Karpas-422 (cell line): ENCODE measurements around the gene LCOR. TPM values are rescaled to one million over a fixed set of nuclear protein-coding genes. Genes with fewer than 3 reads are reported as not detected.

Source experiments
- DNase-seq: peaks from one replicate; pipeline ENCODE4 v3.0.0-alpha.2; 2015
- H2AFZ ChIP-seq: fragments of 200-600 bp; sonication (generic); 2 replicates; pipeline ENCODE4 v1.6.1; 2014; ENCODE audit warnings: antibody characterized with exemption, low read length, mixed read lengths
- H3K27ac ChIP-seq: fragments of 200-600 bp; sonication (generic); 2 replicates; pipeline ENCODE4 v1.5.1; 2014; ENCODE audit warnings: mild to moderate bottlenecking, low read length, moderate library complexity
- H3K27me3 ChIP-seq: fragments of 200-600 bp; sonication (generic); 2 replicates; pipeline ENCODE4 v1.6.1; 2014; ENCODE audit warnings: low read length, mixed read lengths
- H3K36me3 ChIP-seq: fragments of 200-600 bp; sonication (generic); 2 replicates; pipeline ENCODE4 v1.6.1; 2014; ENCODE audit warnings: low read length, mixed read lengths; ENCODE audit not compliant: insufficient read depth
- H3K4me1 ChIP-seq: fragments of 200-600 bp; sonication (generic); 2 replicates; pipeline ENCODE4 v1.6.1; 2014; ENCODE audit warnings: mild to moderate bottlenecking, low read length, mixed read lengths
- H3K4me2 ChIP-seq: fragments of 200-600 bp; sonication (generic); 2 replicates; pipeline ENCODE4 v1.6.1; 2014; ENCODE audit warnings: low read length, low read depth, mild to moderate bottlenecking; ENCODE audit not compliant: poor library complexity, severe bottlenecking
- H3K4me3 ChIP-seq: fragments of 200-600 bp; sonication (generic); 2 replicates; pipeline ENCODE4 v1.5.1; 2014; ENCODE audit warnings: mild to moderate bottlenecking, antibody characterized with exemption, low read length, mixed read lengths
- H3K79me2 ChIP-seq: fragments of 200-600 bp; sonication (generic); 2 replicates; pipeline ENCODE4 v1.6.1; 2014; ENCODE audit warnings: mild to moderate bottlenecking, low read length, mixed read lengths
- H3K9ac ChIP-seq: fragments of 200-600 bp; sonication (generic); 2 replicates; pipeline ENCODE4 v1.6.0; 2014; ENCODE audit warnings: low read length
- H3K9me2 ChIP-seq: fragments of 200-600 bp; sonication (generic), shearing (Covaris generic); replicated peaks from 2 replicates; pipeline ENCODE4 v1.6.0; 2014; ENCODE audit warnings: mild to moderate bottlenecking, low read length, moderate library complexity; ENCODE audit not compliant: insufficient read depth
- H3K9me3 ChIP-seq: fragments of 300-700, 200-600 bp; sonication (generic); 2 replicates; pipeline ENCODE4 v1.6.1; 2014; ENCODE audit warnings: low read length, mixed read lengths
- H4K20me1 ChIP-seq: fragments of 200-600 bp; sonication (generic); 2 replicates; pipeline ENCODE4 v1.6.1; 2014; ENCODE audit warnings: mild to moderate bottlenecking, antibody characterized with exemption, low read length, low read depth; ENCODE audit not compliant: insufficient read depth
- total RNA-seq: library from RNA; depleted of rRNA; stranded (reverse); fragments of >200 nt; shearing (Covaris generic); gene quantifications from 2 replicates; pipeline ENCODE4 v1.2.3, GENCODE V29; 2014; ENCODE audit warnings: low replicate concordance

The LCOR gene
- total RNA-seq, 1 experiment from 2014 or later: 24.3 TPM

- no peaks in the 10 kb centered on the region; the same call in 1 of the 2 replicates for H3K36me3 ChIP-seq
- peaks cover 64% of the 10 kb centered on the region for H3K4me1 ChIP-seq
- H3K79me2 ChIP-seq: peaks cover 96% of the 10 kb centered on the region
- H3K9me2 ChIP-seq: no peaks in the 10 kb centered on the region
- H3K9me3 ChIP-seq: no peaks in the 10 kb centered on the region
- no peak for DNase-seq
- H3K9ac ChIP-seq: no peak overlapping the region
- H3K27me3 ChIP-seq: no peaks in the 10 kb centered on the region
- no peak overlapping the region for H2AFZ ChIP-seq
- H3K4me2 ChIP-seq: no peak overlapping the region
- no peak overlapping the region for H3K4me3 ChIP-seq
- no peaks in the 10 kb centered on the region for H4K20me1 ChIP-seq
- H3K27ac ChIP-seq: no peak overlapping the region
Measured at GRCh38 chr10:96902117-96902516, 70.0 kb downstream of the LCOR start.

GRCh38 chr10:96902731-96903358, 70.7 kb downstream of the LCOR start:
- Histone ChIP-seq H2AFZ (no peak overlapping the region), H3K79me2 (peaks cover 94% of the 10 kb centered on the region), H3K4me3 (no peak overlapping the region), H3K9me3 (no peaks in the 10 kb centered on the region), H3K36me3 (no peaks in the 10 kb centered on the region; the same call in 1 of the 2 replicates), H3K27me3 (no peaks in the 10 kb centered on the region), H3K27ac (no peak overlapping the region), H4K20me1 (no peaks in the 10 kb centered on the region), H3K9ac (no peak overlapping the region), H3K4me1 (peaks cover 60% of the 10 kb centered on the region), H3K9me2 (no peaks in the 10 kb centered on the region), H3K4me2 (no peak overlapping the region)
- DNase-seq: no peak

- no peak overlapping the region for H3K4me2 ChIP-seq
- no peak for DNase-seq
- H3K9ac ChIP-seq: no peak overlapping the region
- H3K4me1 ChIP-seq: peaks cover 55% of the 10 kb centered on the region
- H3K36me3 ChIP-seq: no peaks in the 10 kb centered on the region; the same call in 1 of the 2 replicates
- no peaks in the 10 kb centered on the region for H3K9me2 ChIP-seq
- H3K79me2 ChIP-seq: peaks cover 92% of the 10 kb centered on the region
- H2AFZ ChIP-seq: no peak overlapping the region
- H3K27ac ChIP-seq: no peak overlapping the region
- H3K9me3 ChIP-seq: no peaks in the 10 kb centered on the region
- H3K27me3 ChIP-seq: no peaks in the 10 kb centered on the region
- H3K4me3 ChIP-seq: no peak overlapping the region
- no peaks in the 10 kb centered on the region for H4K20me1 ChIP-seq
Measured at GRCh38 chr10:96904648-96905047, 72.5 kb downstream of the LCOR start.

- H3K4me3 ChIP-seq: no peak overlapping the region
- peaks cover 64% of the 10 kb centered on the region for H3K4me1 ChIP-seq
- no peaks in the 10 kb centered on the region; the same call in 1 of the 2 replicates for H3K36me3 ChIP-seq
- no peaks in the 10 kb centered on the region for H3K9me3 ChIP-seq
- H3K4me2 ChIP-seq: no peak overlapping the region
- no peak overlapping the region for H2AFZ ChIP-seq
- peaks cover 93% of the 10 kb centered on the region for H3K79me2 ChIP-seq
- no peak for DNase-seq
- H3K27me3 ChIP-seq: no peaks in the 10 kb centered on the region
- H3K9me2 ChIP-seq: no peaks in the 10 kb centered on the region
- peak overlapping the region; percentile 53 for H3K27ac ChIP-seq
- no peak overlapping the region for H3K9ac ChIP-seq
- H4K20me1 ChIP-seq: no peaks in the 10 kb centered on the region
Measured at GRCh38 chr10:96906864-96907263, 74.8 kb downstream of the LCOR start.

- Histone ChIP-seq H3K9me2 (no peaks in the 10 kb centered on the region), H3K27me3 (no peaks in the 10 kb centered on the region), H4K20me1 (no peaks in the 10 kb centered on the region), H3K36me3 (peaks cover 11% of the 10 kb centered on the region; the same call in 1 of the 2 replicates), H3K4me1 (peaks cover 31% of the 10 kb centered on the region), H3K79me2 (peaks cover 84% of the 10 kb centered on the region), H3K9me3 (no peaks in the 10 kb centered on the region), H2AFZ (no peak overlapping the region), H3K4me3 (no peak overlapping the region), H3K27ac (peak overlapping the region; percentile 67), H3K4me2 (no peak overlapping the region), H3K9ac (no peak overlapping the region)
- peak; percentile 70 for DNase-seq
Measured at GRCh38 chr10:96910488-96911395, 78.6 kb downstream of the LCOR start.

- Histone ChIP-seq H3K9me2 (no peaks in the 10 kb centered on the region), H3K4me3 (no peak overlapping the region), H3K79me2 (peaks cover 77% of the 10 kb centered on the region), H3K4me2 (no peak overlapping the region), H3K9me3 (no peaks in the 10 kb centered on the region), H3K9ac (no peak overlapping the region), H3K4me1 (peaks cover 16% of the 10 kb centered on the region), H2AFZ (no peak overlapping the region), H4K20me1 (no peaks in the 10 kb centered on the region), H3K27ac (no peak overlapping the region), H3K27me3 (no peaks in the 10 kb centered on the region), H3K36me3 (peaks cover 11% of the 10 kb centered on the region; the same call in 1 of the 2 replicates)
- no peak for DNase-seq
Measured at GRCh38 chr10:96912405-96912804, 80.3 kb downstream of the LCOR start.

GRCh38 chr10:96913906-96914305, 81.8 kb downstream of the LCOR start:
- Histone ChIP-seq H3K27me3 (no peaks in the 10 kb centered on the region), H3K27ac (no peak overlapping the region), H3K9me3 (no peaks in the 10 kb centered on the region), H3K9ac (no peak overlapping the region), H3K4me3 (no peak overlapping the region), H4K20me1 (no peaks in the 10 kb centered on the region), H3K9me2 (no peaks in the 10 kb centered on the region), H2AFZ (no peak overlapping the region), H3K4me2 (no peak overlapping the region), H3K79me2 (peaks cover 83% of the 10 kb centered on the region), H3K4me1 (peaks cover 29% of the 10 kb centered on the region), H3K36me3 (peaks cover 11% of the 10 kb centered on the region; the same call in 1 of the 2 replicates)
- DNase-seq: no peak

GRCh38 chr10:96917628-96918027, 85.5 kb downstream of the LCOR start:
- Histone ChIP-seq H4K20me1 (no peaks in the 10 kb centered on the region), H3K9me3 (no peaks in the 10 kb centered on the region), H3K9ac (no peak overlapping the region), H3K4me2 (no peak overlapping the region), H3K36me3 (peaks cover 22% of the 10 kb centered on the region), H3K4me1 (peaks cover 24% of the 10 kb centered on the region), H3K4me3 (no peak overlapping the region), H3K9me2 (no peaks in the 10 kb centered on the region), H3K27ac (peak overlapping the region; percentile 58; the same call in 1 of the 2 replicates), H3K27me3 (no peaks in the 10 kb centered on the region), H3K79me2 (peaks cover 76% of the 10 kb centered on the region), H2AFZ (no peak overlapping the region)
- no peak for DNase-seq
